Bronchial epithelial cell (primary cell): ENCODE measurements around the gene PTPRT. TPM values are rescaled to one million over a fixed set of nuclear protein-coding genes. Genes with fewer than 3 reads are reported as not detected.

ENCODE experiments used
- DNase-seq: peaks from one replicate; pipeline ENCODE4 v3.0.0-alpha.2; 2010; ENCODE audit warnings: low read depth
- FAIRE-seq: peaks from 2 replicates; lab custom pipeline; 2011; peaks lifted over from hg19 to GRCh38; lab: Jason Lieb, UNC
- H3K27me3 ChIP-seq: 2 replicates; pipeline ENCODE4 v1.5.1; 2011; ENCODE audit warnings: low read length; ENCODE audit not compliant: control insufficient read depth, insufficient read depth
- H3K36me3 ChIP-seq: 2 replicates; pipeline ENCODE4 v1.5.1; 2011; ENCODE audit warnings: low read length; ENCODE audit not compliant: control insufficient read depth, insufficient read depth
- H3K4me3 ChIP-seq: 2 replicates; pipeline ENCODE4 v1.5.1; 2011; ENCODE audit warnings: mild to moderate bottlenecking, low read depth, low read length, control low read depth
- total RNA-seq: library from RNA; depleted of rRNA; stranded (reverse); fragments of >200 nt; gene quantifications from 2 replicates; pipeline ENCODE4 v1.2.1, GENCODE V29; 2014
- TF ChIP-seq, protein P1 (sequence below): IDR thresholded peaks from 2 replicates; pipeline ENCODE4 v1.5.1; 2011; ENCODE audit warnings: mild to moderate bottlenecking, moderate library complexity, low read length, control low read depth, inconsistent platforms; ENCODE audit not compliant: insufficient read depth, severe bottlenecking

The PTPRT gene
- total RNA-seq, 1 donor from 2014 or later = not detected

DNA sequence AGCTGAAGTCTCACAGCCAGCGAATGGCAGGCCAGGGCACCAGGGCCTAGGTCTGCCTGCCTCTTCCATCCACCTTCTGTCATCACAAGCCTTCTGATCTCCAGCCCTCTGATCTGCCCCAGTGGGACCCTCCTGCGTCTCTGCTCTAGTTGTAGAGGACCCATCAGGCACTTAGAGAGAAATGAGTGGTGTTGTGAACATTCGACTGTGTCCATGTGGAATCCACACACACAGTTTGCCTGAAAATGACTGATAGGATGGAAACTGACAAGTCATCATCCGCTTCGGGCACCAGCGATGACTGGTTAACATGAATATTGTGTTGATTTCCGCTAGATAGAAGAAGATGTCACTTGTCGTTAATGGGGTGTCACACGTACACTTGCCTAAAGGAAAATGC, 221.0 kb downstream of the PTPRT start:
- DNase-seq (no peak), FAIRE-seq (no peak)
- no peaks in the 10 kb centered on the region for H3K36me3 ChIP-seq
- TF ChIP-seq, protein P1, sequence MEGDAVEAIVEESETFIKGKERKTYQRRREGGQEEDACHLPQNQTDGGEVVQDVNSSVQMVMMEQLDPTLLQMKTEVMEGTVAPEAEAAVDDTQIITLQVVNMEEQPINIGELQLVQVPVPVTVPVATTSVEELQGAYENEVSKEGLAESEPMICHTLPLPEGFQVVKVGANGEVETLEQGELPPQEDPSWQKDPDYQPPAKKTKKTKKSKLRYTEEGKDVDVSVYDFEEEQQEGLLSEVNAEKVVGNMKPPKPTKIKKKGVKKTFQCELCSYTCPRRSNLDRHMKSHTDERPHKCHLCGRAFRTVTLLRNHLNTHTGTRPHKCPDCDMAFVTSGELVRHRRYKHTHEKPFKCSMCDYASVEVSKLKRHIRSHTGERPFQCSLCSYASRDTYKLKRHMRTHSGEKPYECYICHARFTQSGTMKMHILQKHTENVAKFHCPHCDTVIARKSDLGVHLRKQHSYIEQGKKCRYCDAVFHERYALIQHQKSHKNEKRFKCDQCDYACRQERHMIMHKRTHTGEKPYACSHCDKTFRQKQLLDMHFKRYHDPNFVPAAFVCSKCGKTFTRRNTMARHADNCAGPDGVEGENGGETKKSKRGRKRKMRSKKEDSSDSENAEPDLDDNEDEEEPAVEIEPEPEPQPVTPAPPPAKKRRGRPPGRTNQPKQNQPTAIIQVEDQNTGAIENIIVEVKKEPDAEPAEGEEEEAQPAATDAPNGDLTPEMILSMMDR = no peak
- H3K4me3 ChIP-seq = no peak overlapping the region
- H3K27me3 ChIP-seq = no peaks in the 10 kb centered on the region

DNA sequence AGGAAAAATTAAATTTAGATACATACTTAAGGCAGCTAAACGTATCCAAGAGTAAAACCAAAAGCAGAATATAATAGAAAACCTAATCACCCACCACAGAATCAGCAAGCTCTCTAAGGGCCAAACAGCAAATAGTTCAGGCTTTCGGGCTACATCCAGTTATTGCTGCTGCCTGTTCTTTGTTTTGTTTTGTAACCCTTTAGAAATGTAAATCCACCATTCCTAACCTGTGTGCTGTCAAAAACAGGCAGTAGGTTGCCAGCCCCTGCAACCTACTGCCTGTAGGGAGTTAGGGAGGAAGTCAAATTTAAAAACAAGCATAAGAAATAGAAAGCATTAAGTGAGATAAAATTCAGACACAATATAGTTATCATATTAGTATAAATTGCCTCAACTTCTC, 225.9 kb downstream of the PTPRT start:
- H3K4me3 ChIP-seq = no peak overlapping the region
- DNase-seq (no peak), FAIRE-seq (no peak)
- no peaks in the 10 kb centered on the region for H3K36me3 ChIP-seq
- H3K27me3 ChIP-seq = no peaks in the 10 kb centered on the region
- TF ChIP-seq, protein P1 = no peak

DNA sequence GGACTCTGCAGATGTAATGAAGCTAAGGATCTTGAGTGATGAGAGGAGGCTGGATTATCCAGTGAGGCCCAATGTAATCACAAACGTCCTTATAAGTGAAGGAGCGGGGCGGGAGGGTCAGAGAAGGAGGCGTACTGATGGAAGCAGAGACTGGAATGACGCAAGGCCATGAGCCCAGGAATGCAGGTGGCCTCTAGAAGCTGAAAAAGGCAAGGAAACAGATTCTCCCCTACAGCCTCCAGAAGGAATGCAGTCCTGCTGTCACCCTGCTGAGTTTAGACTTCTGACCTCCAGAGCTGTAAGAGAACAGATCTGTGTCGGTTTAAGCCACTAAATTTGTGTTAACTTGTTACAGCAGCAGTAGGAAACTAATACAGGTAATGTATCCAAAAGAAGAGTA, 227.9 kb downstream of the PTPRT start:
- Histone ChIP-seq H3K4me3 (no peak overlapping the region), H3K27me3 (no peaks in the 10 kb centered on the region), H3K36me3 (no peaks in the 10 kb centered on the region)
- no peak for DNase-seq
- FAIRE-seq = no peak
- TF ChIP-seq, protein P1 = no peak

DNA sequence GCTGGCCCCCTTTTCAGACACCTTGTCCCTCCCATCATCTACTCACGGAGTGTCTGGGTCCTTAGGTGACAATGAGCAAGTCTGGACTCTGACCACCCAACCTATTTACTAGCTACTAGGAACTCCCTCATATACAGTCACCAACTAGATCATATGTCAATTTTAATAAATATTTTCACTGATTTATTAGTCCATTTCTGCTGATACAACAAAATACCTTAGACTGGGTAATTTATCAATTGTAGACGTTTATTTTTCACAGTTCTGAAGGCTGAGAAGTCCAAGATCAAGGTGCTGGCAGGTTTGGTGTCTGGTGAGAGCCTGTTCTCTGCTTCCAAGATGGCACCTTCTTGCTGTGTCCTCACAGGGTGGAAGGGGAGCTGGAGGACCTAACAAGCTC, 229.7 kb downstream of the PTPRT start:
- Histone ChIP-seq H3K27me3 (no peaks in the 10 kb centered on the region), H3K4me3 (no peak overlapping the region), H3K36me3 (no peaks in the 10 kb centered on the region)
- TF ChIP-seq, protein P1 = no peak
- DNase-seq = no peak
- FAIRE-seq = no peak

DNA sequence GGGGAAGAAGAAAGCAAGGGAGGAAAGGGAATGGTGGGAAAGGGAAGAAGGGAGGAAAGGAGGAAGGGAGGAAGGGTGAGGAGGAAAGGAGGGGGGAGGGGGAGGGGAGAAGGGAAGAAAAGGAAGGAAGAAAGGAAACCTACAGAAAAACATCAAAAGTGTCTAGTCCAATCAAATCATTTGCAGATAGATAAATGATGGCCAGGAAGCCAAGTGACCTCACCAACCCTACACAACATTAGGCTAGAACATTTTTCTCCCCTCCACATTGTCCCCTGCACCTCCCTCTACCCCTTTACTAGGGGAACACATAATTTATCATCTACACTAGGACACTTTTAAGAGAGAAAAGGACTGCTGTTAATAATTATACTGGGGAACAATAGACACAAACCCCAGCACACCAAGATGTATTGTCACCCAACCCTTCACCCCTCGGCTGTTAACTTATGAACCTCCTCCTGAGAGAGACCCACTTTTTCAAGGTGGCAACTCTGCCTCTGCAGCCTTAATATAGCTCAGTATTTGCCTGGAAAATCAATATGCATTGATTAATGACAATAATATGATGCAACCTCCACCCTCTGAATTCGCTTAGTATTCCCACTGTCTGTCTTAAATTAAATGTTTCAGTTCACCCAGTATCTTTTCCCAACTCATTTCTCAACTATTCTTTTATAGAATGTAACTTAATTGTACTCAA, 231.2 kb downstream of the PTPRT start:
- H3K4me3 ChIP-seq = no peak overlapping the region

More for the DNA sequence above, 231.2 kb downstream of the PTPRT start:
- no peak for DNase-seq
- no peak for FAIRE-seq
- no peaks in the 10 kb centered on the region for H3K27me3 ChIP-seq
- TF ChIP-seq, protein P1 = no peak
- no peaks in the 10 kb centered on the region for H3K36me3 ChIP-seq
